ENCODE measurements around the gene HOXA3. TPM values are rescaled to one million over a fixed set of nuclear protein-coding genes. Genes with fewer than 3 reads are reported as not detected.

The HOXA3 gene
- total RNA-seq, 1 donor from 2014 or later = 6.0 TPM

DNA sequence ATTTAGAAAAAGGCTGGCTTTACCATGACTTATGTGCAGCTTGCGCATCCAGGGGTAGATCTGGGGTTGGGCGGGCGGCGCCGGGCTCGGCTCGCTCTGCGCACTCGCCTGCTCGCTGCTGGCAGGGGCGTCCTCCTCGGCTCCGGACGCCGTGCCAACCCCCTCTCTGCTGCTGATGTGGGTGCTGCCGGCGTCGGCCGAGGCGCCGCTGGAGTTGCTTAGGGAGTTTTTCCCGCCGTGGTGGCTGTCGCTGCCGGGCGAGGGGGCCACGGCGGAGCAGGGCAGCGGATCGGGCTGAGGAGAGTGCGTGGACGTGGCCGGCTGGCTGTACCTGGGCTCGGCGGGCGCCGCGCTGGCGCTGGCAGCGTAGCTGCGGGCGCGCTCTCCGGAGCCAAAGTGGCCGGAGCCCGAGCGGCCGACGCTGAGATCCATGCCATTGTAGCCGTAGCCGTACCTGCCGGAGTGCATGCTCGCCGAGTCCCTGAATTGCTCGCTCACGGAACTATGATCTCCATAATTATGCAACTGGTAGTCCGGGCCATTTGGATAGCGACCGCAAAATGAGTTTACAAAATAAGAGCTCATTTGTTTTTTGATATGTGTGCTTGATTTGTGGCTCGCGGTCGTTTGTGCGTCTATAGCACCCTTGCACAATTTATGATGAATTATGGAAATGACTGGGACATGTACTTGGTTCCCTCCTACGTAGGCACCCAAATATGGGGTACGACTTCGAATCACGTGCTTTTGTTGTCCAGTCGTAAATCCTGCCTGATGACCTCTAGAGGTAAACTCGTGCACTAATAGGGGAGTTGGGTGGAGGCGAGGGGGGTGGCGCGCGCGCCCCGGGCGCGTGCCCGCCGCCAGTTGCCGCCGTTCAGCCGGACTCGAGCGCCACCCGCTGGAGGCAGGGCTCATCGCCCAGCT is 9.1 kb downstream of the HOXA3 start, which contains the start of gene HOXA5:
TSS of gene HOXA5 (minus strand) at position 659 of the 927 bp plus-strand sequence. CDS start at position 585, 74 bp downstream.
- peak; percentile 81 for DNase-seq

DNA sequence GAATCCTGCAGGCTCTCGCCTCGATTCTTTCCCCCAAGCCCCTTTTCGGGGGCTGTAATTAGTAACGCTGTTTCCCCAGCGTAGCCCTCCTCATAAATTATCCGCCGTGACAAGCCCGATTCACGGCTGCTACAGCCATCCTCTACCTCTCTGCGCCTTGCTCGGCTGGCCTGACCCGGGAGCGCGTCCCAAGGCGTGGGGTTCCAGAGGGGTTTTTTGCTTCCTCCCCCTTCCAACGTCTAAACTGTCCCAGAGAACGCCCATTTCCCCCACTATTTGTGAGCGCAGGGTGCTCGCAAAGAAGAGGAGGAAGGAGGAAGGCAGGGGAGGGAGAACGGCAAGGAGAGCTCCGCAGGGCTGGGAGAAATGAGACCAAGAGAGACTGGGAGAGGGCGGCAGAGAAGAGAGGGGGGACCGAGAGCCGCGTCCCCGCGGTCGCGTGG is 9.8 kb downstream of the HOXA3 start:
- no peak for DNase-seq

DNA sequence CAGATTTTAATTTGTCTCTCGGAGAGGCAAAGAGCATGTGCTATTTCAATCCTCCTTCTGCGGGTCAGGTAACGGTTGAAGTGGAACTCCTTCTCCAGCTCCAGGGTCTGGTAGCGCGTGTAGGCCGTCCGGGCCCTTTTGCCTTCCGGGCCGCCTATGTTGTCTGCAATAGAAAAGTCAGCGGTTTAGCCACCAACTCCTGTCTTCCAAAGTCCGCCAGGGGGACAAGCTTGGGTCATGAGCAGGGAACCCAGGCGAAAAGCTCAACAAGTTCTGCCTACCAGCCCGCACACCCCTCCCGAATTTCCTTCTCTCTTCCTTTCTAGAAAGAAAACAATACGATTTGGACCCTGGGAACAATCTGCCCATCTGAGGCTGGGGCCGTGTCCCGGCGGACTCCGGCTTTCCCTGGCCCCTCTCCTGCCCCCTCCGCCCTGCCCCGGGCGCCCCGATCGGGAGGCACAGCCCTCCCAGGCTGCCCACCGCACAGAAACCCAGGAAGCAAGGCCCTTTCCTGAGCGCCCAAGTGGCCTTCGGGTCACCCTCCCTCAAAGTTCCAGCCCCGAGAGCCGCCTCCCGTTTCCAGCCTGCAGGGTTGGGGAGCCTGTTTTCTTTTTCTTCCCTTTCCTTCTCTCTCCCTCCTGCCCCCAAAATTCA is 10.3 kb downstream of the HOXA3 start:
- DNase-seq = no peak

DNA sequence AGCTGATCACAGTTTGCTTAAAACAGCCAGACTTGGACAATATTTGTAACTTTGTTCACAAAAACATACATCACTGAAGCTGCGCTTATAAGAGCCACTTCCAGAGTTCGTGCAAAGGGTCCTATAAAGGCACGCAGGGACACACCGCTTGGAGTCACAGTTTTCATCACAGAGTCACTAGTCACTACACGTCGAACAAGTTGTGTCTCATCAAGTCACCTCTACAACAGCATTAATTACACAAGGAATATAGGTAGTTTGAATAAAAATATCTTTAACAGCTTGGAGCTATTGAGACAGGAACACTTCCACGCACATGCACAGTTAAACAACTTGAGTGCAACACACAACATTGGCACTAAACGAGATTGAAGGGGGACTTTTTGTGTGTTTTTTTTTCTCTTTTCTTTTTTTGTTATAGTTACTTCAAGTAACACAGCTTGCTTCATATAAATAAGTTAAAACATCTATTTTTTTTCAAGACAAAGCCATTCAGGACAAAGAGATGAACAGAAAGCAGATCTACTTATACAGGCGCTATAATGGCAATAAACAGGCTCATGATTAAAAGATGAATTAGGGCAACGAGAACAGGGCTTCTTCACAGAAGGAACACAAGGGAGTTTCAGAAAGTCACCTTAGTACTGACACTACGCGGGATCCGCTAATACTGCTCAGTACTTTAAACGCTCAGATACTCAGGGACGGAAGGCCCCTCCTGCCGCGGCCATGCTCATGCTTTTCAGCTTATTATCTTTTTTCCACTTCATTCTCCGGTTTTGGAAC is 11.1 kb downstream of the HOXA3 start:
- no peak for DNase-seq

DNA sequence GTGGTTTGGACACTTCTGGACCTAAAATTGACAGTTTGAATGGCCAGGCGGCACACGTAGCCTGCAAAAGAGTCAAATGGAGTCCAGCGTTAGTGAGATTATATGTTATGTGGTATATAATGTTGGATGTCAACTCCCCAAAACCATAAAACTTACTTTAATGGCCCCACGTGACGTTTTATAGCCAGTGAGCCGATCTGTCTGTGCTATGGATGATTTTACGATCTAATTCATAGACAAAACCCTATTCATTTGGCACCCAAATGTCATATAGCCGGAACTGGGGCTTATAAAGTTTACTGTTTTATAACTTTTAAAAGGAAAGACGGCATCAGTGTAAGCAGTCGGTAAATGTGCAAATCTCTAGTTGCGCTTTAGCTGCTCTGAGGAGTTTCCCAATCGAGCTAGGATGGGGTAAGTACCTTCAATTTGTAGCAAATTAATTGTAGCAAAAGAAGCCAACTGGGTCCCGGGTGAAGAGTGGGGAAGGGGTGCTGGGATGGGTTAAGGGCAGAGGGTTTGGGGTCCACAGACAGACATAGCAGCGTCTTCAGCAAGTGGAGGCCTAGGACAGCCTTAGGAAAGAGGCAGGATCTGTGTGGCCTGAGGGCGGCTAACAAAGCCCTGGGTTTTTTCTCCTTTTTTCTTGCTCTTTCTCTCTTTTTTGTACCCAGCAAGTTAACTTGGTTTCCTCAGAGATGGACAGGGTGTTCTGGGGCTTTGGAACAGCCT is 12.1 kb downstream of the HOXA3 start:
- no peak for DNase-seq

DNA sequence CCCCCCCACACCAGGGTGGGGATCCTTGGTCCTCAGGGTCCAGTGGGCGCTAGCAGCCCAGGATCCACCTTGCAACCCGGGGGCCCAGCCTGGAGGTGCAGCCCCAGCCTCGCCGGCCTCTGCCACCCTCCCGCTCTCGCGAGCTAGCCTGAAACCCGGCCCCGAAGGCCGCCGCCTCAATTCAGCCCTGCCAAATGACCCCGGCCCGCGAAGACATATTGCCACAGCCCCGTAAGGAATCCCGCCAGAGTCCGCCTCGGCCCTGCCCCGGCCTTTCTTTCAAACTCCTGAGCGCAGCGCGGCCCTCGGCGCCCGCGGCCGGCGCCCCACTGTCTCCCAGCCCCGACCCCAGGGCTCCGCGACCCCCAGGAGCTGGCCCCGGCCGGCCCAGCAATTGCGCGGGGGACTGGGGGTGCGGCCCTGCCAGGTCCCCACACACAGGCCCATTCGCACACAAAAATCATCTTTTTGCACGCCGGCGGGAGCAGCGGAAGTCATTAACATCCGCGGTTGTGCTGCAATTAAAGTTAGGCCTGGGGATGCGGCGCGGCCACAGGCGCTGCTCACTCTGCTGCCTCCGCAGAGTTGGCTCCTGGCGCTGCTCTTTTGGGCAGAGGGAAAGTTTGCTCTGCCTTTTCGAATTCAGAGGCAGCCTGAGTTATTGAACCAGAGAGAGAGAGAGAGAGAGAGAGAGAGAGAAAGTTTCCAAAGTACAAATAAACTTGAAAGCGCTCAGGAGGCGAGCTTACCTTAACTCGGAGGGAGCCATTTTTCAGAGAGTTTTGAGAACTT is 12.9 kb downstream of the HOXA3 start:
- DNase-seq = no peak

DNA sequence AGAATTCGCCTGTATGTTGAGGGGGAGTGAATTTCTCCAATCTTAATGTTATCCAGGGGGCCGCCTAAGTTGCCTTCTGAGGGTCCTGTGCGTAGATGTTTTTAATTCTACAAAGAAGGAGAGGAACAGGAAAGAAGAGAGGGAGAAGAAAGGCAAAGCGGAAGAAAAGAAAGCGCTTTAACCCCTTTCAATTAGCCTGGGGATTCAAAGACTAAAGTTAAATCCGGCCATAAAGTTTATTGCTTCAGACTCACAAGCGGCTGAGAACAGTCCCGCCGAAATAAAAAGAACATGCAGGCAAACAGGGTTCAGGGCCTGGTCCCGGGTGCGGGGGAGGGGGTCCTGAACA is 13.4 kb downstream of the HOXA3 start:
- DNase-seq = no peak

DNA sequence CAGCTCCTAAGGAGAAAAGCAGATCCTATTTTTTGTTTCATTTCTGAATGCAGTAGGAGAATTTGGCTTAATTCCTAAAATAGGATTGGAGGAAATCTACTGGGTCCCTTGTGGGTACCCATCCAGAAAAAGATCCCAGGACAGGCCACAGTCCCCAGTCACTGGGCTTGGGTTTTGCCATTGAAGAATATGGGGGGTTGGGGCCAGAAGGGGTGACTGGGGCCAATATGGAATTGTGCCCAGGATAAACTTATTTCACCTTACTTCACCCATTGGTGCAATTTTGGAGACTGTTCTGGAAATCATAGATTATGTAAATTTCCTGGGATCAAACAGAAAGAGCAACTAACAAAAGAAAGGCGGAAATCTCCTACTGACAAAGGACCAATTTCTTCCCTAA is 13.9 kb downstream of the HOXA3 start:
- DNase-seq = no peak

DNA sequence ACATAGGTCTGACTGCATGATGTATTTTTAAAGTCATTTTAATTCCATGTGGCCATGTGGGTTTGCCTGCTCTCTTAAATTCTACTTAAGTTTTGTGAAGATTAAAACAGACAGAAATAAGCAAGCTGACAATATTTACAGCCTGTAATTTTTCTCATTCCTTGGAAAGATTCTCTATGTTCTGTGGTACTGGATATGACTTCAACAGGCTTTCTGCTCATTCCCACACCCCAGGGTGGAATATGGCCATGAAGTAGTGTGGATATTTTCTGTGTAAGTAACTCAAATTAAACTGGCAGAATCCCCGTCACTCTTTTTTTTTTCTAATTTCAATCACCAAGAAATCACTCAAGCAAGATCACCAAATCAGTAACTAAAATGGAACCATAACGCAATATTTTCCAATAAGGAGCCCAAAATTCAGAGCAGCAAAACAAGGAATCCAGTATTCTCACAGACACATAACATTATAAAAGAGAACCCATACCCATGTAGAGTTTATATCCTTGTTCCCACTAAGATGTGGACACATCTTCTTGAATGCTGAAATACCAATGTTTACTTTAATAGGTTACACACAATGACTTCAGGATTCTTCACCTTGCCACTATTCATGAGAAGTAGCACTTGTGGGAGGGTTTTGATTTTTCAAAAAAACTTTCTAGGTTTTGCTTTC is 14.6 kb downstream of the HOXA3 start:
- DNase-seq = no peak

DNA sequence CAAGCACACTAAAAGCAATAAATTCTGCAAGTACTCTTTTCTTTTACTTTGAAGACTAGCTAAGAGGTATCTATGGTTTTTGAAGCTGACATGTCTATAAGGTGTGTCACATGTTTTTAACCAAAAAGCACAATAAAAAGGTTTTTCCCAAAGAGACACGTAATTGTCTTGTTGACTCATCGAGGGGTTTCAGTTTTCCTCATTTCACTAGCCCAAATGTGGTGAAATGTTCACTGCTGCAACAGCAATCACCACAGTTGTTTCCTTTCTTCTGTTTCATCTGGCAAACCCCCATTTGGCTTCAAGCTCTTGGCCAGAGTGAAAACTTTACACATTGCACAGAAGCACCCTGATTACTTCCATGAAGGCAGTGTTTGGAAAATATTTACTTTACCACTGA is 18.0 kb downstream of the HOXA3 start:
- peak; percentile 59 for DNase-seq

DNA sequence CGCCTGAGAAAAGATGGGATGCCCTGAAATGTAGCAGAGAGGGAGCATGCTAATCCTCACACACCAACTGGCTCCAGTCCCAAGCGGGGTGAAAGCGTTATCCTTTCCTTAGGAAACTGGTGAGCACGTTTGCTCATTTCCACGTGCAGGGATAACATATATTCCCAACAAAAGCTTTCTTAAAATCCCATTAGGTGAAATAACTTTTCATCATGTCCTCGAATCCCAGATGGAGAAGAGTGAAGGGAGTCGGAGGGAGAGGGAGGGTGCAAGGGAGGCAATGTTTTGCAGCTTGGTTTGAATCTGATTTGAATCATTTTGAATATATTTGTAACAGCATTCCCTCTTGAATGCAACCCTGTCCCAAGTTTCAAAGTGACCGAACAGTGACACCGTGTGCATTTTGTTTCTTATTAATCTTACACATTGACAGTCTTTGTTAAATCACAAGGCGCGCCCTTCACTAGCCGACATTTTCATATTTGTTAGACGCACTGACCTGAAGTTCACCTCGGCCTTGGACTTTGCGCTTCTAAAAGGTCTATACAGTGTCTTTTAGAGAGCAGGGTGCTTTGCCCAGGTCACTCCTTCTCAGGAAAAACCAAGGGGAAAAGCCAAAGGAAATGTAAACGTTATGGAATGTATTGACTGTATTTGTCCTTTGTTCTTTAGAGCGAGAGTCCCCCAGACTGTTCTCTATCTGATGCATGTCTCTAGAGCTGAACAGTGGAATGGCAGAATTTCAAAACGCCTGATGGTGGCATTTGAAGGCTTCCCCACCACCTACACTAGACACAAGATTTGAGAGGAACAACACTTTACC is 18.8 kb downstream of the HOXA3 start:
- peak; percentile 37 for DNase-seq

DNA sequence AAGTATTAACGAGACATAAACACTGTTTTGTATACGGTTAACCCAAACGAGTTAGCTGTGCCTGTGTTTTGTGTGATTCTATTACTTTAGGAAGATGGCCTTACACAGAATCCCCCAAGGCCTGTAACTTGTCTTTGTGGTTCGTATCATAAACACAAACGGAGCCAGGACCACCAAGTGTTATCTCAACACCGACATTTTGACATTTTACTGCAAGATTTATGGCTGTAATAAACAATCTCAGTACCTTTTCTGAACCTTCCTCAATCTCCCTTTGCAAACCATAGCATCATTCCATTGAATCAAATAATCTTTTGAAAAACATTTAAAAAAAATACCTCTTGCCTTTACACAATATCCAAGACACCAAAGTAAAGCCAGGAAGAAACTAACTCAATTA is 19.4 kb downstream of the HOXA3 start:
- DNase-seq = no peak

DNA sequence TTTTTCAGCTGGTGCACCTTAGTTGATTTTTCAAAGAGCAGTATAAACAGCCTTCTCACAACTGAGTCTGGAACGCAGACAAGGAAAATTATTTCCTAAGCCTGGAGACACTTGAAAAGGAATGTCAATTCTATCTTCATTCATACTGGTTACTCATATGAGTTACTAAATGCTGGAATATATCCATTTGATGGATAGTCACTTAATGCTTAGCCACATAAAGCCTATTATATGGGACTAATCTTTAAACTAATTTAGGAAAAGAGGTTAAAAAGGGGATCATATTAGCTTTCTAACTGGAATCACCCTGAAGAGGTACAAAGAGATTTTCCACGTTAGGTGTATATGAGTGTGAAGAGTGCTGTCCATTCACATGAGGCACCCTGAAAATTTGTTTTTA is 20.2 kb downstream of the HOXA3 start:
- DNase-seq = no peak

DNA sequence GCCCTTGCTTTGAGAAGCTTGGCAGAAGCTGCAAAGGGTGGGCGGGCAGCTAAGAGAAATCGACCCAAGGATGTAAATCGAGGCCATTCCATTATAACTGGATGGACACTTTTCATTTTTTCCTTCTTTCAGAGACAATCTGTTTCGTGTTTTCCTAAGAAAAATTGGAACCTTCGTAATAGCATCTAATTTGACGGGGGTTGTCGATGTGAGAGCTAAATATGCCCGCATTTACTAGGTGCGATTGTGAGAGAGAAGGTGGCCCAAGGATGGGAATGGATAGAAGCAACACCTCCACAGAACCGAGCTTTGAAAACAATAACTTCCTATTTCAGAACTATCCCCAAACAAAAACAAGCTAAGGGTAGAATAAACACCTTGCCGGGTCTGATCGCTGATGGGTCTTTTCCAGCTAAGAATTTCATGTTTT is 21.0 kb downstream of the HOXA3 start:
- DNase-seq = no peak

DNA sequence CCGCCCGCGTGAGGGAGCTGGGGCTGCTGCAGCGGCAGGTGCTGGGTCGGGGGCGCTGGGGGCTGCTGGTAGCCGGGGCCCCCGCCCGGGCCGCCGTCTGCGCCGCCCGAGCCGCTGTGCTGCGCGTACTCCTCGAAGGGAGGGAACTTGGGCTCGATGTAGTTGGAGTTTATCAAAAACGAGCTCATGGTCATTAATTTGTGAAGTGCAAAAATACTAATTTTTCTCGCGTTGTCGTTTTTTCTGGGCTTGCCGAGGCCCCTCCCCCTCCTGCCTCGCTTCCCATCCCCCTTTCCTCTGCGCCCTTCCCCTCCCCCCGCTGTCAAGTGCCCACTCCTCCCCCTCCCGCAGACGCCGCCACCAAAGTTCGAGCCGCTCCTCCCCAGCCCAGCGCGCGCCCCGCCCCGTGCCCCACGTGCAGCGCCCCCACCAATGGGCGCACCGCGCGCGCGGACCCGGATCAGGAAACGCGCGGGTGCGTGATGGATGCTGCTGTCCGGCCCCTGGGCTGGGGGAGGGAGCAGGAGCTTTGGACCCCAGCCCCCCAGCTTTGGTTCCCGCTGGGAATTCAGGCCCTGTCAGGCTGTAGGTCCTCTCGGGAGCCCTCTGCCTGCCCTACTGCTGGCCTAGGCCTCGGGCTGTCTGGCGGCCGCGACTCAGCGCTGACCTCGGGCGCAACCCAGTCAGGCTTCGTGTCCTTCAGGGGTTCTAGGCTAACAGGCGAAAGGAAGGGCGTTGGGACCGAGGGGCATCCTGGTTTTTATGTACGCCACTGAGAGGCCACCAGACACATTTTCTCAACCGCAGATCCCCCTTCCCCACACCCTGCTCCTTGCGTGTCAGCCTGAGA is 21.6 kb downstream of the HOXA3 start, which contains the start of gene HOXA4:
TSS of gene HOXA4 (minus strand) at position 218 of the 850 bp plus-strand sequence. CDS start at position 194, 24 bp downstream.
- DNase-seq = peak; percentile 96

DNA sequence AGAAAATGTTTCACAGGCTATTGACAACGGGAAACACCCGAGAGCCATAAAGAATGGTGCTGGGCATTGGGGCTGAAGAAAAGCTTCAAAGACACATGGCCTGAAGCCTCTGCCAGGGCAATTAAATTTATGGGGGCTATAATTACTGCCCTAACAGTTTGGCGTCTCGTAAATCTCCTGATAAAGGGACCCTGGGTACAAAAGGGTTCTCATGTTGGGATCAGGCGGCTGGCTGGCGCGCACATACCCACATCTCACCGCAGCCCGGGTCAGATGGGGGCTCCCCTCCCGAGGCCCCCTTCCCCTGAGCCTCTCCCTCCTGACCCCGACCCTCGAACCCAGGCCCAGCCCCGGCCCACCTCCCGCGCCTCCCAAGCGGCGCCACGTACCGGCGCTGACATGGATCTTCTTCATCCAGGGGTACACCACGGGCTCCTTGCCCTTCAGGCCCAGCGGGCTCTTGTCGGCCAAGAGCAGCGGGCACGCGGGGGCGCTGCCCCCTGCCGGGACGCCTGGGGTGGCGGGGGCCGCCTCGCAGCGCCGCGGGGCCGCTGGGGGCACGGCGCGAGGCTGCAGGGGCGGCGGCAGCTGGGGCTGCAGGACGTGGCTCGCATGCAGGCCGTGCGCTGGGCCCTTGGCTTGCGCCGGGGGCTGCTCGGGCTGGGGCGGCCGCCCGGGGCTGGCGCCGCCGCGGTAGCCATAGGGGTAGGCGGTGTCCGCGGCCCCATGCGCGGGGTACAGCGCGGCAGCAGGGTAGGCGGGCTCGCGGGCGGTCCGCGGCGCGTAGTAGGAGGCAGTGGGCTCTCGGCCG is 22.4 kb downstream of the HOXA3 start:
- peak; percentile 80 for DNase-seq

DNA sequence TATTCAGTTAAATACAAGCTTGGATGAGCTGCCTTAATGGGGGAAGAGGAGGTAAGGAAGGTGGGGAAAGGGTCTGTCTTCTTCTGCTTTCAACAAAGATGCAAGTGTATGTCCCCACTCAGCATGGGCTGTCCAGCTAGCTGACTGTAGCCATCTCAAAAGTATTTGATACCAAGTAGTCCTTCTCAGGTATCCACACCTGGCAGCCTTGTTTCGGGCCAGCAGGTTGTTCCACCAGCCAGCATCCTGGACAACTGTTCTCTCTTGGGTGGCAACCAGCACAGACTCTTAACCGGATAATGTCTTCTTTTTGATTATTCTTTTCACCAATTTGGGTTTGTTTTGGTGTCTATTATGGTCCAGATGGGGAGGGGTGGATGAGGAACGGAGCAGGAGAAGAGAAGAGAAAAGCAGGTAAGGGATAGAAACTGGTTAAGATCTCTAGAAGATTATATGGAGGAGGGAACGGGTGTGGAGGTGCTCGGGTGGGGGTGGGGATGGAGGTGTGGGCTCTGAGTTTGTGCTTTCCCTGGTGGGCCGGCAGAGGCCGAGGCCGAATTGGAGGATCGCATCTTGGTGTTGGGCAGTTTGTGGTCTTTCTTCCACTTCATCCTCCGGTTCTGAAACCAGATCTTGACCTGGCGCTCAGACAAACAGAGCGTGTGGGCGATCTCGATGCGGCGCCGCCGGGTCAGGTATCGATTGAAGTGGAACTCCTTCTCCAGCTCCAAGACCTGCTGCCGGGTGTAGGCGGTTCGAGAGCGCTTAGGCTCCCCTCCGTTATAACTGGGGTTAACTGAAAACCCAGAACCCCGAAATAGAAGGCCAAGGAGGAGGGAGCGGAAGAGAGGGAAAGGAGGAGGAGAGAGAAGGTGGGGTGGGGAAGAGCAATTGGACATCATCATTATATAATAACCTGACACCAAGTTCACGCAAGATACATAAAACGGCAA is 23.3 kb downstream of the HOXA3 start:
- no peak for DNase-seq
